SH-SY5Y (cell line): Measurements from ENCODE around the gene SKAP2.

ENCODE experiments used
- GATA2 ChIP-seq: IDR thresholded peaks from 2 replicates; pipeline ENCODE4 v1.6.1; 2011; ENCODE audit warnings: mild to moderate bottlenecking, low read depth, low read length
- GATA3 ChIP-seq: IDR thresholded peaks from 2 replicates; pipeline ENCODE4 v1.6.1; 2011; ENCODE audit warnings: low read depth, mild to moderate bottlenecking, low read length, moderate library complexity

Gene SKAP2

GRCh38 chr7:26841003-26841739 lies 23.2 kb downstream of the SKAP2 start:
- no peak for TF ChIP-seq GATA2
- TF ChIP-seq GATA3: no peak

GRCh38 chr7:26815426-26815825 lies 49.0 kb downstream of the SKAP2 start:
- TF ChIP-seq GATA3 (no peak), GATA2 (no peak)

GRCh38 chr7:26813432-26813831 lies 51.0 kb downstream of the SKAP2 start:
- TF ChIP-seq GATA3 (no peak), GATA2 (no peak)

DNA sequence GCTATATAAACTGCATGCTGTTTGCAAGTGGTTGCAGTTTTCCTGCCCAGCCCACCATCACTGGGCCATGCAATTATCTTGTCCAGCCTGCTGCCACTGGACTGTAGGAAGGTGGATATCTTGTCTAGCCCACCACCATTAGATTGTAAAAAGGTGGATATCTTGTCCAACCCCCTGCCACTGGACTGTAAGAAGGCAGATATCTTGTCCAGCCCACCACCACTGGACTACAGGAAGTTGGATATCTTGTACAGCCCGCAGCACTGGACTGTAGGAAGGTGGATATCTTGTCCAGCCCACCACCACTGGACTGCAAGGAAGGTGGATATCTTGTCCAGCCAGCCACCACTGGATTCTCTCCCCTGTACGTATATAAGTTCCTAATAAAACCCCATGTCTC lies 69.8 kb downstream of the SKAP2 start:
- no peak for TF ChIP-seq GATA3
- TF ChIP-seq GATA2: no peak

DNA sequence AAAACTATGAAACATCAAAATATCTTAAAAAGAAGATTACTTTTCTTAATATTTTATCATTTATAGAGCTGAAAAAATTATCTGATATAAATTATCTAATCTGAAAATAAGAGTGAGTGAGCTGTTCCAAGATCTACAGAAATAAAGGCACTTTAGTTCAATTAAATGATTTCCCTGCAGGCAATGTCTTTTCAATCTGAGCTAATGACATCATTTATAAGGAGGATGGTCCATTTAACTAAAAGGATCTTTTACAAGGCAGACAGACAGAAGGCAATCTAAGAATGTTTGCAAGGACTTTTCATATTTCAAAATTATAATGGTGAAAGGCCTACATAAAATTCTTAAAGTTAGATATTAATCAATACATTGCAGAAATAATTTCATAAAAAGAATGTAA lies 71.8 kb downstream of the SKAP2 start:
- TF ChIP-seq GATA3: no peak
- no peak for TF ChIP-seq GATA2

DNA sequence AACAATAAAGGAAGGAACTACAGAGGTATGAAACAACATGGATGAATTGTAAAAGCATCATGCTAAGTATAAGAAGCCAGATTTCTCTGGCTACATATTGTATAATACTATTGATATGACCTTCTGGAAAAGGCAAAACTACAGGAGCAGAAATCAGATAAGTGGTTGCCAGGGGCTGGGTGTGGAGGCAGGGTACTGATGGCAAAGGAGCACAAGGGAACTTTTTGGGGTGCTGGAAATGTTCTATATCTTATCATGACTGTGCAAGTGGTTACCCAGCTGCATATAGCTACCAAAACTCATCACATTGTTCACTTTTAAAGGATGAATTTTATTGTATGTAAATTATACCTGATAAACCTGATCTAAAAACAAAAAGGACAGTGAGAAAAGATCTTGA lies 72.4 kb downstream of the SKAP2 start:
- TF ChIP-seq GATA3 (no peak), GATA2 (no peak)

- no peak for TF ChIP-seq GATA2
- TF ChIP-seq GATA3: no peak
Observed at GRCh38 chr7:26789481-26790184, 74.8 kb downstream of the SKAP2 start.

- TF ChIP-seq GATA3 (no peak), GATA2 (no peak)
Observed at GRCh38 chr7:26787701-26788100, 76.7 kb downstream of the SKAP2 start.

DNA sequence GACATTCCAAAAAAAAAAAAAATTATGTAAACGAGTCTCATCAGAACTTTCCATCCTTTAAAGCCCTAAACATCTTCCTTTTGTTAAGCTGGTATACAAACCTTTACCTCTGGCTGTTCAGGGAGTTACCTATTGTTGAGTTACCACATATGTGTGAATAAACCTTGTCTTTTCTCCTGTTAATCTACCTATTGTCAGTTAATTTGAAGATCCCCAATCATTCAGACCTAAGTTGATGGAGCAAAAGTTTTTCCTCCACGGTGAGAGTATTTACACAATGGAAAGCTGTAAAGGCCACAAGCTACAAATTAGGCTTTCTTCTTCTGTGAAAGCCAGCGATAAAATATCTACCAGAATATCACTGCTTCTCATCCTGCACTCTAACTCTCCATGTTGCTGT lies 80.3 kb downstream of the SKAP2 start:
- TF ChIP-seq GATA2: no peak
- TF ChIP-seq GATA3: no peak

GRCh38 chr7:26782501-26782900 lies 81.9 kb downstream of the SKAP2 start:
- no peak for TF ChIP-seq GATA3
- no peak for TF ChIP-seq GATA2

- TF ChIP-seq GATA2 (no peak), GATA3 (no peak)
Observed at GRCh38 chr7:26779978-26780595, 84.3 kb downstream of the SKAP2 start.

GRCh38 chr7:26777385-26777784 lies 87.0 kb downstream of the SKAP2 start:
- TF ChIP-seq GATA3 (no peak), GATA2 (no peak)

- TF ChIP-seq GATA2 (no peak), GATA3 (no peak)
Observed at GRCh38 chr7:26760501-26760900, 103.9 kb downstream of the SKAP2 start.

- TF ChIP-seq GATA2: no peak
- TF ChIP-seq GATA3: no peak
Observed at GRCh38 chr7:26759108-26759507, 105.3 kb downstream of the SKAP2 start.

GRCh38 chr7:26743205-26743604 lies 121.2 kb downstream of the SKAP2 start:
- TF ChIP-seq GATA2 (no peak), GATA3 (no peak)
